ENCODE measurements around the gene TARBP1.
A peak's percentile ranks its signal among the peaks of the same experiment; 100 is the strongest.
"Not testable (repeated sequence)": the region's sequence is repeated elsewhere in the genome, so short reads cannot be mapped to it uniquely, and the experiment has no call there.

The TARBP1 gene

GRCh38 chr1:234430691-234431090 is 48.3 kb downstream of the TARBP1 start:
- no peak for DNase-seq

GRCh38 chr1:234429434-234429806 is 49.6 kb downstream of the TARBP1 start:
- DNase-seq, result no peak

- DNase-seq, result no peak
Measured at GRCh38 chr1:234427950-234428646, 50.9 kb downstream of the TARBP1 start.

GRCh38 chr1:234413990-234414389 is 65.0 kb downstream of the TARBP1 start:
- no peak for DNase-seq

- DNase-seq, result no peak
Measured at GRCh38 chr1:234413485-234413884, 65.5 kb downstream of the TARBP1 start.

GRCh38 chr1:234412830-234413229 is 66.1 kb downstream of the TARBP1 start:
- no peak for DNase-seq

GRCh38 chr1:234409328-234409727 is 69.7 kb downstream of the TARBP1 start:
- peak; percentile 9 to 62 for DNase-seq

GRCh38 chr1:234408757-234409156 is 70.2 kb downstream of the TARBP1 start:
- peak; percentile 63 to 66 for DNase-seq

- no peak for DNase-seq
Measured at GRCh38 chr1:234406871-234407270, 72.1 kb downstream of the TARBP1 start.

- no peak for DNase-seq
Measured at GRCh38 chr1:234405676-234406075, 73.3 kb downstream of the TARBP1 start.

GRCh38 chr1:234402939-234403338 is 76.0 kb downstream of the TARBP1 start:
- no peak for DNase-seq

GRCh38 chr1:234401658-234402057 is 77.3 kb downstream of the TARBP1 start:
- no peak for DNase-seq

GRCh38 chr1:234400773-234401172 is 78.2 kb downstream of the TARBP1 start:
- DNase-seq, result peak in 1 of 2 donors; percentile 38

- not testable (repeated sequence) for DNase-seq
Measured at GRCh38 chr1:234399515-234399914, 79.5 kb downstream of the TARBP1 start.

- DNase-seq, result peak in 1 of 2 donors; percentile 4
Measured at GRCh38 chr1:234398849-234399381, 80.1 kb downstream of the TARBP1 start.

- DNase-seq, result no peak
Measured at GRCh38 chr1:234397732-234398131, 81.2 kb downstream of the TARBP1 start.

GRCh38 chr1:234396871-234397270 is 82.1 kb downstream of the TARBP1 start:
- no peak for DNase-seq

- no peak for DNase-seq
Measured at GRCh38 chr1:234396092-234396491, 82.9 kb downstream of the TARBP1 start.

- DNase-seq, result no peak
Measured at GRCh38 chr1:234395297-234395696, 83.7 kb downstream of the TARBP1 start.

- peak in 1 of 2 donors; percentile 17 for DNase-seq
Measured at GRCh38 chr1:234393190-234393589, 85.8 kb downstream of the TARBP1 start.

- no peak for DNase-seq
Measured at GRCh38 chr1:234388094-234388493, 90.9 kb downstream of the TARBP1 start.

- no peak for DNase-seq
Measured at GRCh38 chr1:234386122-234386521, 92.9 kb downstream of the TARBP1 start.

GRCh38 chr1:234381699-234382555 is 97.1 kb downstream of the TARBP1 start:
- no peak for DNase-seq

- DNase-seq, result not testable (repeated sequence)
Measured at GRCh38 chr1:234379591-234380109, 99.3 kb downstream of the TARBP1 start.
